ENCODE data around the gene MTAP.

The MTAP gene

GRCh38 chr9:21854119-21854518 lies 51.7 kb downstream of the MTAP start:
- DNase-seq (ENCODE audit: low read depth): no peak
- TF ChIP-seq CTCF (IDR thresholded peaks at IDR 0.05; ENCODE audit: insufficient read depth, low read depth, low read length, missing control alignments): no peak
- H3K4me3 ChIP-seq (ENCODE audit: low read depth, low read length): no peak overlapping the region

GRCh38 chr9:21854594-21854993 lies 52.2 kb downstream of the MTAP start:
- TF ChIP-seq CTCF (IDR thresholded peaks at IDR 0.05; ENCODE audit: insufficient read depth, low read depth, low read length, missing control alignments): no peak
- no peak overlapping the region for H3K4me3 ChIP-seq (ENCODE audit: low read depth, low read length)
- no peak for DNase-seq (ENCODE audit: low read depth)

GRCh38 chr9:21856301-21857094 lies 54.1 kb downstream of the MTAP start:
- no peak for TF ChIP-seq CTCF (IDR thresholded peaks at IDR 0.05; ENCODE audit: insufficient read depth, low read depth, low read length, missing control alignments)
- no peak for DNase-seq (ENCODE audit: low read depth)
- H3K4me3 ChIP-seq (ENCODE audit: low read depth, low read length): no peak overlapping the region

- H3K4me3 ChIP-seq (ENCODE audit: low read depth, low read length): no peak overlapping the region
- TF ChIP-seq CTCF (IDR thresholded peaks at IDR 0.05; ENCODE audit: insufficient read depth, low read depth, low read length, missing control alignments): no peak
- no peak for DNase-seq (ENCODE audit: low read depth)
Measured at GRCh38 chr9:21862871-21863270, 60.4 kb downstream of the MTAP start.

GRCh38 chr9:21864505-21864904 lies 62.1 kb downstream of the MTAP start:
- DNase-seq (ENCODE audit: low read depth): no peak
- H3K4me3 ChIP-seq (ENCODE audit: low read depth, low read length): no peak overlapping the region
- no peak for TF ChIP-seq CTCF (IDR thresholded peaks at IDR 0.05; ENCODE audit: insufficient read depth, low read depth, low read length, missing control alignments)

- no peak for TF ChIP-seq CTCF (IDR thresholded peaks at IDR 0.05; ENCODE audit: insufficient read depth, low read depth, low read length, missing control alignments)
- H3K4me3 ChIP-seq (ENCODE audit: low read depth, low read length): no peak overlapping the region
- DNase-seq (ENCODE audit: low read depth): no peak
Measured at GRCh38 chr9:21866302-21866701, 63.9 kb downstream of the MTAP start.
